Thoracic aorta (tissue), 2 donors: ENCODE data around the gene CTDSPL. TPM values are rescaled to one million over a fixed set of nuclear protein-coding genes. Genes with fewer than 3 reads are reported as not detected.
A peak's percentile ranks its signal among the peaks of the same experiment; 100 is the strongest.

Experiments used
- ATAC-seq: fragments of 150-250 bp; one replicate; pipeline ENCODE4 v1.8.0; 2017; ENCODE audit warnings: low read depth; ENCODE audit not compliant: insufficient number of reproducible peaks, low FRiP score
- DNase-seq: peaks from one replicate; pipeline ENCODE4 v3.0.0-alpha.2; 2020; ENCODE audit warnings: low spot score
- H3K27ac ChIP-seq, 2 donors: fragments of 200-600 bp; sonication (generic); 1 replicate in 1 of 2; 2 replicates in 1 of 2; pipeline ENCODE4 v1.5.1; 2016; ENCODE audit warnings: mild to moderate bottlenecking in 2 of 2, moderate library complexity in 2 of 2
- H3K27me3 ChIP-seq: fragments of 200-600 bp; sonication (generic); replicated peaks from 2 replicates; pipeline ENCODE4 v1.6.0; 2016; ENCODE audit warnings: mild to moderate bottlenecking; ENCODE audit not compliant: insufficient read depth
- H3K36me3 ChIP-seq: fragments of 200-600 bp; sonication (generic); one replicate; pipeline ENCODE4 v1.5.1; 2016
- H3K4me1 ChIP-seq, 2 donors: fragments of 200-600 bp; sonication (generic); 1 replicate in 1 of 2; 2 replicates in 1 of 2; pipeline versions ENCODE4 v1.5.1 to v1.6.0; 2016; ENCODE audit warnings: low read depth in 2 of 2, mild to moderate bottlenecking in 1 of 2; ENCODE audit not compliant: control insufficient read depth in 1 of 2
- H3K4me3 ChIP-seq: fragments of 200-600 bp; sonication (generic); 2 replicates; pipeline ENCODE4 v1.5.1; 2016; ENCODE audit warnings: mild to moderate bottlenecking
- H3K9me3 ChIP-seq: fragments of 200-600 bp; sonication (generic); 2 replicates; pipeline ENCODE4 v1.5.1; 2016
- CTCF ChIP-seq: fragments of 200-600 bp; sonication (generic); IDR thresholded peaks from one replicate; pipeline ENCODE4 v1.5.1; 2019; ENCODE audit warnings: antibody characterized with exemption
- total RNA-seq, 2 donors: library from RNA; depleted of rRNA; stranded (reverse); fragments of >200 nt; gene quantifications; one replicate each; pipeline versions ENCODE4 v1.1.0 to v1.2.3, GENCODE V29; 2016

Gene CTDSPL
- total RNA-seq, 2 donors from 2014 or later, result 55.0 to 59.6 TPM

DNA sequence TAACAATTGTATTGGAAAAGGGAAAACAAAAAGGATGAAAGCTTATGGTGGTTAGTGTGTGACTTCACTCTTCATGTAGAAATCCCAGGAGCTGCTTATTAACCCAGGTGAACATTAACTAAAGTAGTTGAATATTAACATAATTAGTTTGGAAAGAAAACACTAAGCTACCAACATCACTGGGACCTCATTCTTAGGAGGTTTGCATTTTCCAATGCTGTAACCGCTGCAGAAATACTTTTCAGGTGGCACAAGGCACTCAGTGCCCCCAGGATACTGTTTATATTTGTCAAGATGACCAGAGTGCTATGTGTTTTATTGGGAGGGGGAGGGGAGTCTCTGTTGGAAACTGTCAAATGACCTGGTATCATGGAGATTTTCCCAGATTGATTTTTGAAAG, 103.0 kb downstream of the CTDSPL start:
- ATAC-seq (no peak), DNase-seq (no peak)
- H3K4me3 ChIP-seq, result no peak overlapping the region
- H3K36me3 ChIP-seq, result no peaks in the 10 kb centered on the region
- no peaks in the 10 kb centered on the region for H3K27me3 ChIP-seq
- no peak for TF ChIP-seq CTCF
- no peaks in the 10 kb centered on the region for H3K9me3 ChIP-seq
- H3K27ac ChIP-seq, result no peak overlapping the region
- H3K4me1 ChIP-seq, result peaks cover 6 to 39% of the 10 kb centered on the region in 2 donors

- Histone ChIP-seq H3K9me3 (no peaks in the 10 kb centered on the region), H3K27ac (no peak overlapping the region), H3K4me3 (no peak overlapping the region), H3K36me3 (peaks cover 4% of the 10 kb centered on the region), H3K27me3 (no peaks in the 10 kb centered on the region), H3K4me1 (peaks cover 6 to 36% of the 10 kb centered on the region in 2 donors)
- no peak for DNase-seq
- peak; percentile 88 for TF ChIP-seq CTCF
- no peak for ATAC-seq
Observed at GRCh38 chr3:37967260-37967881, 105.7 kb downstream of the CTDSPL start.

DNA sequence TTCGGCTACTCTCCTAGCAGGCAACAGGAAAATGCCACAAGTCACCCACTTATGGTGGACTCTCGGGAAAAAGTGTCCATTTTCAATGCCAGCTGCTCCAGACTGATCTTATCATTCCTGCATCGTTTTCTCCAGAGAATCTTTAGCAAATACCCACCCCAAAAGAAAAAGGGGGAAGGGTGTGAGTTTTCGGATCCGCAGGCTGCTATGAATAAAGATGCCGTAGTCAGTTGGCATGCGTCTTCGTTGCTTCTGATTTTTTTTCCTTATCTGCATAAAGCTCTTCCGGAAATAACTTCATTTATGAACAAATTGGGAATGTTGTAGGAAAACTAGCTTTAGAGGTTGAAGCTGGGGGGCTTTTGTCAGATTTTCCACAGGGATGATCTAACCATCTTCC, 106.5 kb downstream of the CTDSPL start:
- Histone ChIP-seq H3K9me3 (no peaks in the 10 kb centered on the region), H3K36me3 (peaks cover 10% of the 10 kb centered on the region), H3K27ac (no peak overlapping the region), H3K27me3 (no peaks in the 10 kb centered on the region), H3K4me1 (peaks cover 4 to 28% of the 10 kb centered on the region in 2 donors), H3K4me3 (no peak overlapping the region)
- no peak for ATAC-seq
- DNase-seq, result no peak
- TF ChIP-seq CTCF, result no peak

- Histone ChIP-seq H3K36me3 (peaks cover 11% of the 10 kb centered on the region), H3K4me3 (no peak overlapping the region), H3K27me3 (no peaks in the 10 kb centered on the region), H3K27ac (peak overlapping the region in 1 of 2 donors; percentile 34), H3K4me1 (peaks cover 4 to 27% of the 10 kb centered on the region in 2 donors), H3K9me3 (no peaks in the 10 kb centered on the region)
- no peak for TF ChIP-seq CTCF
- DNase-seq (no peak), ATAC-seq (no peak)
Observed at GRCh38 chr3:37968813-37969595, 107.3 kb downstream of the CTDSPL start.

- H3K27me3 ChIP-seq, result no peaks in the 10 kb centered on the region
- H3K36me3 ChIP-seq, result peaks cover 15% of the 10 kb centered on the region
- no peaks in the 10 kb centered on the region for H3K9me3 ChIP-seq
- no peak for ATAC-seq
- H3K4me3 ChIP-seq, result no peak overlapping the region
- peaks cover 4 to 27% of the 10 kb centered on the region in 2 donors for H3K4me1 ChIP-seq
- no peak overlapping the region for H3K27ac ChIP-seq
- TF ChIP-seq CTCF, result no peak
- no peak for DNase-seq
Observed at GRCh38 chr3:37969596-37970100, 108.0 kb downstream of the CTDSPL start.
